ENCODE data around the gene FERMT3. TPM values are rescaled to one million over a fixed set of nuclear protein-coding genes. Genes with fewer than 3 reads are reported as not detected.

The FERMT3 gene
- total and polyA plus RNA-seq, 2 of the 8 experiments (the other 6 are each of a cell fraction or from before 2014, with no cell fraction given): 1.4 to 3.7 TPM

GRCh38 chr11:64268025-64268892 lies 61.7 kb downstream of the FERMT3 start:
- Histone ChIP-seq H3K4me1 (replicated peaks in 1 of 4; ENCODE audit: control insufficient read depth in 3 of 4, insufficient read depth in 4 of 4, low read length in 3 of 4) (peaks cover 0 to 11% (median 5%) of the 10 kb centered on the region in 4 experiments; a peak in 5 of 7 replicates), H3K79me1 (ENCODE audit: low read depth, low read length) (no peaks in the 10 kb centered on the region; the same call in 1 of the 2 replicates), H3K9me3 (ENCODE audit: insufficient read depth in 2 of 2, low read depth in 1 of 2, low read length in 1 of 2) (no peaks in the 10 kb centered on the region), H3K18ac (ENCODE audit: extremely low read depth, low read length) (no peak overlapping the region; the same call in 1 of the 2 replicates), H3K14ac (ENCODE audit: insufficient read length) (no peak overlapping the region), H3K9ac (replicated peaks in 1 of 4; ENCODE audit: extremely low read depth in 1 of 4, low read depth in 3 of 4, low read length in 3 of 4) (peak overlapping the region in 2 of 4 experiments; percentile 72 to 74; a peak in 3 of 7 replicates), H3K23me2 (ENCODE audit: low read depth, low read length) (peaks cover 4% of the 10 kb centered on the region), H3K4me2 (ENCODE audit: insufficient read depth in 1 of 2, low read depth in 2 of 2, low read length in 2 of 2) (peak overlapping the region; percentile 80 to 86), H3K27ac (ENCODE audit: low read depth, low read length) (peak overlapping the region; percentile 13; the same call in 1 of the 2 replicates), H4K91ac (replicated peaks; ENCODE audit: insufficient read length, low read length) (no peak overlapping the region), H3K36me3 (ENCODE audit: control insufficient read depth in 2 of 4, insufficient read depth in 4 of 4, low read length in 3 of 4) (peaks cover 9 to 32% (median 15%) of the 10 kb centered on the region in 4 experiments), H3K4ac (replicated peaks; ENCODE audit: insufficient read length, low read depth, low read length) (peak overlapping the region; percentile 60), H2BK5ac (ENCODE audit: low read depth, low read length) (peak overlapping the region; percentile 81; the same call in 1 of the 2 replicates), H3K23ac (ENCODE audit: insufficient read length) (no peak overlapping the region), H3K79me2 (ENCODE audit: control insufficient read depth in 1 of 2, insufficient read depth in 2 of 2, low read length in 2 of 2) (0 out of 4 replicates have a peak, but pooled peaks cover 0 to 4% of the 10 kb centered on the region in 2 experiments), H4K5ac (ENCODE audit: insufficient read length, low read depth, low read length) (no peak overlapping the region), H3K27me3 (replicated peaks in 1 of 4; ENCODE audit: control insufficient read depth in 3 of 4, extremely low read depth in 1 of 4, insufficient read depth in 3 of 4, low read length in 3 of 4) (no peaks in the 10 kb centered on the region), H2BK20ac (ENCODE audit: low read length) (no peak overlapping the region), H2AK5ac (ENCODE audit: low read depth, low read length) (no peak overlapping the region), H2BK120ac (replicated peaks; ENCODE audit: low read depth, low read length) (no peak overlapping the region), H3K56ac (replicated peaks; ENCODE audit: insufficient read length, low read depth, low read length) (no peak overlapping the region), H4K8ac (ENCODE audit: extremely low read depth, insufficient read depth, low read length) (no peak overlapping the region), H3K4me3 (ENCODE audit: extremely low read depth in 1 of 4, insufficient read depth in 2 of 4, low read depth in 3 of 4, low read length in 4 of 4) (peak overlapping the region; percentile 70 to 82 (median 80)), H2BK15ac (ENCODE audit: low read length) (0 out of 2 replicates have a peak overlapping the region, but pooled peaks have one; percentile 20), H2AFZ (ENCODE audit: low read length) (no peak overlapping the region), H4K20me1 (replicated peaks in 1 of 2; ENCODE audit: control insufficient read depth in 1 of 2, insufficient read depth in 2 of 2, low read length in 2 of 2) (peaks cover 4 to 5% of the 10 kb centered on the region in 2 experiments), H2BK12ac (ENCODE audit: low read depth, low read length) (no peak overlapping the region)
- FAIRE-seq (no peak), DNase-seq (ENCODE audit: low read depth in 1 of 2, low spot score in 2 of 2) (no peak)
- 92% methylated on average over 22 of the region's 23 CpGs; no CpG with 5 or more reads in 1 of the 2 experiments for WGBS, 2 experiments (ENCODE audit: extremely low coverage in 1 of 2, insufficient coverage in 1 of 2, insufficient read length in 1 of 2, insufficient replicate concordance in 2 of 2, low coverage in 1 of 2, low lambda C conversion rate in 2 of 2, missing lambda C conversion rate in 1 of 2)
- TF ChIP-seq SP4 (IDR thresholded peaks at IDR 0.05; ENCODE audit: low read length) (no peak), PHF8 (conservative IDR thresholded peaks at IDR 0.05; ENCODE audit: low read depth, low read length) (no peak), POLR2AphosphoS5 (IDR thresholded peaks at IDR 0.05; ENCODE audit: low read depth, low read length) (peak; percentile 52), KDM4A (IDR thresholded peaks at IDR 0.05; ENCODE audit: low read depth, low read length, severe bottlenecking) (no peak)
- ChIA-PET POLR2A (ENCODE audit: partially characterized antibody) (interaction anchor here (0.7 to 11.9 kb wide), 18 partner anchors 9 to 1417 kb away, joined by 3 to 352 read pairs (median 7); partner anchors contain the start of genes BAD, ESRRA, FERMT3 and FKBP2), CTCF (ENCODE audit: partially characterized antibody) (interaction anchor here (0.5 to 13.7 kb wide), 17 partner anchors 12 to 1880 kb away, joined by 3 to 168 read pairs (median 4); partner anchors contain the start of genes BAD, CATSPERZ, ESRRA and NUDT22)

All from H1 (cell line).